HL-60/S4 (cell line): ENCODE measurements around the gene TCAP.
"Not testable (repeated sequence)": the region's sequence is repeated elsewhere in the genome, so short reads cannot be mapped to it uniquely, and the experiment has no call there.

Experiments used
- in situ Hi-C: fragments of 300-500 bp; cut with MboI; formaldehyde crosslinking; loops from 2 replicates; pipeline ENCODE4 v1.14.3; 2022; ENCODE audit warnings: low sequenced_read_pairs

TCAP gene

DNA sequence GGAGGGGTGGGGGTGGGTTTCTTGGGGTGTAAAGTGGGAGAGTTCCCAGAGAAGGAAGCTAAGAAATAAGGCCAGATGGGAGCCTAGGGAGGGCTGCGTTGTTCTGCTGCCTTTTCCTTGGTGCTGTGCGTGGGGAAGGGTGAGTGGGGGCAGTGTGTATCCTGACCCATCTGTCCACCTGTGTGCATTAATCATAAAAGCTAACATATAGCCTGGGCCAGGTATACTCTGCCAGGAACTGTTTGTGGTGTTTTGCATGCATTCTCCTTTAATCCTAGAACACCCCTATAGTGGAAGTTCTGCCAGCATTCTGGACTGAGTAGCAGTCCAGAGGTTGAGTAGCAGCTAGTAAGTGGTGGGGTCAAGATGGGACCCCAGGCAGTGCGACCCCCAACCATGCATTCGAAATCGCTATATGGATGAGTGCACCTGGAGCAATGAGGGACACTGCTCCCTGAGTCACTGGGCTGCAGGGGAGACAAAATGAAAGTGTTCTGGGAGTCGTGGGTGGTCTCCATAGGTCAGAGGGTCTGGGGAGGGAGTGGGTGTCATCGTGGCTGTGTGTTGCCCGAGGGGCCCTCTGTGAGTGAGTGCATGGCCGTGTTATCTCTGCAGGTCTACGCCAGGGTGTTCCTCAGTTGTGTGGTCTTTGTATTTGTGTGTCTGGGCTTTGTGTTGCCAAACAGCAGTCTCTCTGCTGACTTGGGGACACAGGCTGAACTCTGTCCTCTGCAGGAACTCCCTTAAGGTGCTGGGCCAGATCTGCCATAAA, 36.0 kb downstream of the TCAP start:
- in situ Hi-C loops = no loop called here

DNA sequence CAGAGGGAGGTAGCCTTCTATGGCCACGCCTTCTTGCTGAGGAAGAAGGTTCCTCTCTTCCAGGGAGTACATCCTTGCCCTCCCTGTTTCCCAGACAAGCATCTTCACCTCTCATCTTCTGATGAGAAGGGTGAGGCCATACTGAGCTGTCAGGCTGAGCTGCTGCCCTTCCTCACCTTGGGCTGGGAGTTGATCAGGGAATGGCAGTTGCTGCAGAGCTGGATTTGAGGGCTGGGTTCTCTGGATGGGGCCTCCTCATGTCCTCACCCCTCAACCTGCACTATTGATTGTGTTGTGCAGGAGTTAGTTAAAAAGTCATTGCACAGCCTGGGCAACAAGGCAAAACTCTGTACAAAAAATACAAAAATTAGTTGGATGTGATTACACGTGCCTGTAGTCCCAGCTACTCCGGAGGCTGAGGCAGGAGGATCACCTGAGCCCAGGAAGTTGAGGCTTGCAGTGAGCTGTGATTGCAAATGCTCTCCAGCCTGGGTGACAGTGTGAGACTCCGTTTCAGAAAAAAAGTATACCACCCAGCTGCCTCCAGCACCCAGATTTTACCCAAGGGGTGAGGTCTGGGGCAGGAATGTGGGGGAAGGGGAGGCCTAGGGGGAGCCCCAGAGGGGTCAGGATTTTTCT, 36.8 kb downstream of the TCAP start:
- in situ Hi-C loops = no loop called here

DNA sequence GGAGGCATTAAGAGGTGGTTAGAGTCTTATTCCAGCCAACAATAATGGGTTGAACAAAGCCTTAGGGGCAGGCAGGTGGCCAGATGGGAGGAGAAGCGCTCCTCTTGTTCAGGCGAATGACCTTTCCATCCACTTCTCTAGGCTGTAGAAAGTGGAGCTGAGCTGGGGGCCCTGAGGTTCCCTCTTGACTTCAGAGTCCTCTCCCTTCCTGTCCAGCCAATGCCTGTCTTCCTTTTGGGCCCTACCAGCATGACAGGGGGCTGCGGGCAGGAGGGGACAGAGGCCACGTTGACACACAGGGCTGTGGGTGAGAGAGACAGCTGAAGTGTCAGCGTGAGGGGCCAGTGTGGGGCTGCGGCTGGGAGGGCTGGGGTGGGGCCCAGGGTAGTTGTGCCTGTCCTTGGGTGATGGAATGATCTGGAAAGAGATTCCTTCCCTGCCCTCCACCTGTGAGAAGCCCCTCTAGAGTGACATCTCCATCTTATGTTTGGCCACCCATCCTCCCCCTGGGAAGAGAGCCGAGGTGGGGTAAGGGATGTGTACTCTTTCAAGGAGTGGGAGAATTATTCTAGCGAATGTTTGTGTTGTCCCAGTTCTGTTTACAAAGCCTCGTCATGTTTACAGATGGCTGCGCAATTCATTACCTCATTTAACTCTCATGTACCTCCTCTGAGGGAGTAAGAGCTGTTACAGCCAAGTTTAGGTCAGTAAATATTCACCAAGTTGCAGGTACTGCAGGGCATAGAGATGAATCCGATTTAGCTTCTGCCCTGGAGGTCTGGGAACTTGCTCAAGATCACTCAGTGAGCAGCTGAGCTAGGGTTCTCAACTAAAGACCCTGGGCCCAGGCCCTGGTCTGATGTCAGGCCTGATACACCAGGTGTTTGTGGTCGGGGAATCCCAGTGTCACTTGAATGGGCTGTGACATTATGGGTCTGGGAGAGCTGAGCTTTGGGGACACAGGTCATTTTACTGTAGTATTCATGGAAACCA, 38.0 kb downstream of the TCAP start:
- in situ Hi-C loops = no loop called here

DNA sequence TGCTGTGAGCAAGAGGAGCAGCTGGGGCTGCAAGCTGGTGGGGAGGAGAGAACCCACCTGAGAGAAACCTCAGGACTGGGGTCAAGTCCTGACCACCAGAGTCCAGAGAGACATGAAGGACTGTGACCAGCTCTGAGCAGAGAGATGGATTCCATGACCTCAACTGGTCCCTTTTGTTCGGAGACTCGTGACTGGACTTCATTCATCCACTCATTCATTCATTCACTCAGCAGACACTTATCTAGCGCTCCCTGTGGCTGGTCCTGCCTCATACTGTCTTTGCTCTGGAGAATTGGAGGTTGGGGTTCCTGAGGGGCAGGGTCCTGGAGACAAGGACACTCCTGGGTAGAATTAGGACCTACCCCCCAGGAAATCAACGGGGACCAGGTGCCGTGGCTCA, 38.8 kb downstream of the TCAP start:
- in situ Hi-C loops = no loop called here

DNA sequence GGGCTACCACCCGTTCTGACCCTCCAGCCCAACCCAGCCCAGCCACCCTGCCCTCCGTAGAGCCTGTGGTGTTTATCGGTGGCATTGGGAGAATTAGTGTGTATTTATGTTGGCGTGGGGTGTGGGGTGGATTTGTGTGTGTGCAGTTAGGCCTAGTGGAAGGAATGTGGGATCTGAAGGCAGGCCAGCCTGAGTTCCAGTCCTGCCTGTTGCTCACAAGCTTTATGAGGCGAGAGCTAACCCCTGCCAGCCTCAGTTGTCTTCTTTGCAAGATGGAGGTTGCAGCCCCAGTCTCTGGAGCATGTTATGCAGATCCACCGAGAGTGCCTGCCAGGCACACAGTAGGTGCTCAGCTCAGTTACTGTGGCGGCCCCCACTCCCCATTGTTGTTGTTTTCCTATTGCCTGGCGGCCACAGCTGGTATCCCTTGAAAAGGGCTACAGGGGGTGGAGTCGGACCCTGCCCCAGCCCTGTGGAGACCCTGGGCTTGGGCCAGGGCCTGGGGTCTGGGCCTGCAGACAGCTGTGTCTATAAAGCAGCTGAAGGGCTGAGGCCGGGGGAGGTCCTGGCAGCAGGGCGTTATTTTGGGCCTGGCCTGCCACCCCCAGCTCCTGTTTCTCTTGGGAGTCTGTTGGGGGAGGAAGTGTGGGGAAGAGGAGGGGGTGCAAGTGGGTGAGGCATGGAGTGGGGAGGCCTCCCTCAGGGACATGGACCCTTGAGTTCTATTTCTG, 39.8 kb downstream of the TCAP start:
- in situ Hi-C loops = no loop called here

DNA sequence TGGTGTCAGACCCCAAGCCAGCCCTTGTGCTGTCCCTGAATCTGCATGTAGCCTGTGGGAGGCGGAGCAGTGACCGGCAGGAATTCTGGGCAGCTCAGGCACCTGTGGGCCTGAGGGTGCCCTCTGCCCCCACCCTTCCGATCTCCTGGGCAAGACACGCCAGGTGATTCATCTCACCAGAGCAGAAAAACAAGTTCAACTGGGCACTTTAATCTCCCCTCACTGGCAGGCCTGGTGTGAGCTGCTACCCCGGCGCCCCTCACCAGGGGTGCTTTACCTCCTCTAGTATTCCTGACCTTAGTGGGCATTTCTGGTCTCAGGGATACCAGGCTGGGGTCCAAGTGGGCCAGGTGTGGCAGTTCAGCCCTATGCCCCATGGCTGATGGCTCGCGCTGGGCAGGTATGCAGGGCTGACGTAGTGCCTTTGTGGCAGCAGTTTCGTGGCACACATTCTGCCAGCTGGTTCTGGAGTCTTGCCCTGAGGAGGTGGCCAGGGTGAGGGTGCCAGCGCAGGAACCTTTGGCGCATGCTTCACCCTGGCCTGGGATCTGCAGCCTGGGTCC, 40.7 kb downstream of the TCAP start:
- in situ Hi-C loops = no loop called here

DNA sequence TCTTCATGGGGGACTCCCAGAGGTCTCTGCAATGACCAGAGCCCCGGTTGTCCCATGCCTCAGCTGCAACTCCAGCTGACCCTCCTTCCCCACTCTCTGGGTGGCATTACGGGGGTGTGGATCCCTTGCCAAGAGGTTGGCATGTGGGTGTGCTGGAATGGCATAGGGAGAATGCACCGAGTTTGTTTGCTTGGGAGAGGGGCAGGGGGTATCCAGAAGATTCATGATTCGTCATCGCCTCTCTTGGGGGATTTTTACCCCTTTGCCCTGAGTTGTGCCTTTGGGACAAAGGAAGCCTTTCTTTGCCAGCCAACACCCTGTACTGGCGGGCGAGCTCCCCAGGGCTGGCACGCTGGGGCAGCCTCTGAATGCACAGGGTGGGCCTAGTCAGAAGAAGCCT, 41.2 kb downstream of the TCAP start:
- in situ Hi-C loops = no loop called here

DNA sequence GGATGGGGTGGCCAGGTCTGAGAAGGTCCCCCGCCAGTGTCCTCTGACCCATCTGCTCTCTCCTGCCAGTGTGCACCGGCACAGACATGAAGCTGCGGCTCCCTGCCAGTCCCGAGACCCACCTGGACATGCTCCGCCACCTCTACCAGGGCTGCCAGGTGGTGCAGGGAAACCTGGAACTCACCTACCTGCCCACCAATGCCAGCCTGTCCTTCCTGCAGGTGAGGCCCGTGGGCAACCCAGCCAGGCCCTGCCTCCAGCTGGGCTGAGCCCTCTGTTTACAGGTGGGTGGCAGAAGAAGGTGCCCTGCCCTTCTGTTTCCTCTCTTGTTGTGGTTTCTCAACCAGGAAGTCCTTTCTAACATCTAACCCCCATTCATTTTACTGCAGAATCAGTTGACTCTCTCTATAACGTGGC, 41.8 kb downstream of the TCAP start:
- in situ Hi-C loops = no loop called here

DNA sequence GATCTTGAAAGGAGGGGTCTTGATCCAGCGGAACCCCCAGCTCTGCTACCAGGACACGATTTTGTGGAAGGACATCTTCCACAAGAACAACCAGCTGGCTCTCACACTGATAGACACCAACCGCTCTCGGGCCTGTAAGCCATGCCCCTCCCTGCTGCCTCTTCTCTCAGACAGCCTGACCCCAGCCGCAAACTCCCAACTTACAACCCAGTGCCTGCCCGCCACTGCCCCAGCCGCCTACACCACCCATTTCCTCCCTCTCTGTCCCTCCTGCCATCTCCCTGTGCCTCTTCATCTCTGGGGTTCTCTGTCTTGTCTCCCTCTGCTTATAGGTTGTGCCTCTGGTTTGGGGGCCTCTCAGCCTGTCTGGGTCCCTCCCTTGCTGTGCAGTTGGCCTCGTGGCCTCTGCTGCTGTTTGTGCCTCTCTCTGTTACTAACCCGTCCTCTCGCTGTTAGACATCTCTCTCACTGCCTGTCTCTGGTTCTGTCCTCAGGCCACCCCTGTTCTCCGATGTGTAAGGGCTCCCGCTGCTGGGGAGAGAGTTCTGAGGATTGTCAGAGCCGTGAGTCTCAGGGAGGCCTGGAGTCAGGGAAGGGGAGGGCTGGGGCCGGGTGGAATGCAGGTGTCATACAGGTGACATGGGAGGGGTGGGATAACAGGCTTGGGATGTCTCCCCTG, 44.3 kb downstream of the TCAP start:
- in situ Hi-C loops = no loop called here

DNA sequence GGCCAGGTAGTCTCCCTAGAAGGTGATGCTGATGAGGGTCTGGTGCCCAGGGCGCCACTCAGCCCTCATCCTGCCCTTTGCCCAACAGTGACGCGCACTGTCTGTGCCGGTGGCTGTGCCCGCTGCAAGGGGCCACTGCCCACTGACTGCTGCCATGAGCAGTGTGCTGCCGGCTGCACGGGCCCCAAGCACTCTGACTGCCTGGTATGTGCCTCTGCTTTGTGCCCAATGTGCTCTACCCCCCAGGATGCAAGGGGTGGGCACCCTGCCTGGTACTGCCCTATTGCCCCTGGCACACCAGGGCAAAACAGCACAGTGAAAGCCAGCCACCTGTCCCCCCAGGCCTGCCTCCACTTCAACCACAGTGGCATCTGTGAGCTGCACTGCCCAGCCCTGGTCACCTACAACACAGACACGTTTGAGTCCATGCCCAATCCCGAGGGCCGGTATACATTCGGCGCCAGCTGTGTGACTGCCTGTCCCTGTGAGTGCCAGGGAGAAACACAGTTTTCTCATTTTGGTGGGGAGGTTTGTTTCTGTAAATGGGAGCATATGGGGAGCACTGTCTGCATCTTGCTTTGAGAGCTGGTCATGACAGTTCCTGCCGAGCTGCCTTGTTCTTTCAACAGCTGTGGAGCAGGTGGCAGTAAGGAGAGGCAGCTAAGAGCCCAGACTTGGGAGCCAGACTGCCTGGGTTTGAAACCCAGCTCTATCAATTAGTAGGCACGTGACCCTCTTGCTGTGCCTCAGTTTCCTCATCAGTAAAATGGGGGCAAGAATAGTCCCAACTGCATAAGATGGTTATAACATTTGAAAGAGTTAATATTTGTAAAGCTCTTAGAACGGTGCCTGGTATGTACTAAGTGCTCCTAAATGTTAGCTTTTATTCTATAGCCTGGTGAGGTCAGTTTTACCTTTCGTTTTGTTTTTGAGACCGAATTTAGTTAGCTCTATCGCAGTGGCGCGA, 45.1 kb downstream of the TCAP start:
- in situ Hi-C loops = no loop called here

DNA sequence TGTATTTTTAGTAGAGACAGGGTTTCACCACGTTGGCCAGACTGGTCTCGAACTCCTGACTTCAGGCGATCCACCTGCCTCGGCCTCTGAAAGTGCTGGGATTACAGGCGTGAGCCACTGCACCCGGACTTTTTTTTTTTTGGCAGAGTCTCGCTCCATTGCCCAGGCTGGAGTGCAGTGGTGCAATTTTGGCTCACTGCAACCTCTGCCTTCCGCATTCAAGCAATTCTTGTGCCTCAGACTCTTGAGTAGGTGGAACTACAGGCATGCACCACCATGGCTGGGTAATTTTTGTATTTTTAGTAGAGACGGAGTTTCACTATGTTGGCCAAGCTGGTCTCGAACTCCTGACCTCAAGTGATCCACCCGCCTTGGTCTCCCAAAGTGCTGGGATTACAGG, 45.9 kb downstream of the TCAP start:
- in situ Hi-C loops = not testable (repeated sequence)

DNA sequence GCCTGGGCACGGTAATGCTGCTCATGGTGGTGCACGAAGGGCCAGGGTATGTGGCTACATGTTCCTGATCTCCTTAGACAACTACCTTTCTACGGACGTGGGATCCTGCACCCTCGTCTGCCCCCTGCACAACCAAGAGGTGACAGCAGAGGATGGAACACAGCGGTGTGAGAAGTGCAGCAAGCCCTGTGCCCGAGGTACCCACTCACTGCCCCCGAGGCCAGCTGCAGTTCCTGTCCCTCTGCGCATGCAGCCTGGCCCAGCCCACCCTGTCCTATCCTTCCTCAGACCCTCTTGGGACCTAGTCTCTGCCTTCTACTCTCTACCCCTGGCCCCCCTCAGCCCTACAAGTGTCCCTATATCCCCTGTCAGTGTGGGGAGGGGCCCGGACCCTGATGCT, 46.7 kb downstream of the TCAP start:
- in situ Hi-C loops = no loop called here

DNA sequence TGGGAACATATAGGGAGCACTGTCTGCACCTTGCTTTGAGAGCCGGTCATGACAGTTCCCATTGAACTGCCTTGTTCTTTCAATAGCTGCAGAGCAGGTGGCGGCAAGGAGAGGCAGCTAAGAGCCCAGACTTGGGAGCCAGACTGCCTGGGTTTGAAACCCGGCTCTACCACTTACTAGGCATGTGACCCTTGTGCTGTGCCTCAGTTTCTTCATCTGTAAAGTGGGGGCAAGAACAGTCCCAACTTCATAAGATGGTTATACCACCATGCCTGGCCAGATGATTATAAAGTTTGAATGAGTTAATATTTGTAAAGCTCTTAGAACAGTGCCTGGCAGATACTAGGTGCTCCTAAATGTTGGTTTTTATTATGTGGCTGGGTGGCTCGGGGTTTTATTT, 49.1 kb downstream of the TCAP start:
- in situ Hi-C loops = no loop called here

DNA sequence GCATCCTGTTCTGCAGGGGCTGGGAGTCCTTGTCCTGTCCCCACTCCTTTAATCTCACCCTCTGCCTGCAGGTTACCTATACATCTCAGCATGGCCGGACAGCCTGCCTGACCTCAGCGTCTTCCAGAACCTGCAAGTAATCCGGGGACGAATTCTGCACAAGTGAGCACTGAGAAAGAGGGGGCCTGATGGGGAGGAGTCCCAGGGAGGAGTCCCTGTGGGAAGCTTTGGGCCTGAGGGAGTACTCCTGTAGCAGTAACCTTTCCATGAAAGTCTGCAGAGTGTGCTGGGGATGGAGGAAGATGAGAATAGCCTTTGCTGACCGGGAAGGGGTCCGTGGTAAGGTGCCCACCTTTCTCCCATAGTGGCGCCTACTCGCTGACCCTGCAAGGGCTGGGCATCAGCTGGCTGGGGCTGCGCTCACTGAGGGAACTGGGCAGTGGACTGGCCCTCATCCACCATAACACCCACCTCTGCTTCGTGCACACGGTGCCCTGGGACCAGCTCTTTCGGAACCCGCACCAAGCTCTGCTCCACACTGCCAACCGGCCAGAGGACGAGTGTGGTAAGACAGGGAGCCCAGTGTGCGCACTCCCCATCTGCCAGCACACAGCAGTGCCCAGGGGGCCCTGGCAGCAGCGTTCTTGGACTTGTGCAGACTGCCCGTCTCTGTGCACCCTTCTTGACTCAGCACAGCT, 50.4 kb downstream of the TCAP start:
- in situ Hi-C loops = no loop called here
